NCI-H1417 (cell line): Measurements from ENCODE around the gene UTP15.

ENCODE experiments used
- DNase-seq, 3 experiments: peaks; one replicate each; lab custom pipeline; 2025; lab: John Stamatoyannopoulos, UW

Gene UTP15

GRCh38 chr5:73565139-73565968 lies at the start of gene UTP15, which contains the start of gene ANKRA2:
UTP15 (plus strand) TSS chr5:73565743; CDS start chr5:73567345, 1,602 bp downstream.
ANKRA2 (minus strand) TSS chr5:73565639; CDS start chr5:73562881, 2,758 bp downstream.
- DNase-seq: peak; percentile 91 to 97 (median 96)

- peak; percentile 39 to 82 (median 73) for DNase-seq
Measured at GRCh38 chr5:73519531-73520283, 45.8 kb upstream of the UTP15 start.

- DNase-seq: no peak
Measured at GRCh38 chr5:73522989-73523388, 42.6 kb upstream of the UTP15 start.

GRCh38 chr5:73523861-73524260 lies 41.7 kb upstream of the UTP15 start:
- no peak for DNase-seq

- DNase-seq: no peak
Measured at GRCh38 chr5:73525606-73526203, 39.8 kb upstream of the UTP15 start.

- DNase-seq: peak in 1 of 3 experiments; percentile 4
Measured at GRCh38 chr5:73528248-73528647, 37.3 kb upstream of the UTP15 start.

GRCh38 chr5:73529081-73529480 lies 36.5 kb upstream of the UTP15 start:
- DNase-seq: no peak

GRCh38 chr5:73531356-73531755 lies 34.2 kb upstream of the UTP15 start:
- no peak for DNase-seq

GRCh38 chr5:73532195-73532594 lies 33.3 kb upstream of the UTP15 start:
- no peak for DNase-seq

- DNase-seq: no peak
Measured at GRCh38 chr5:73534011-73534644, 31.4 kb upstream of the UTP15 start.

GRCh38 chr5:73534971-73535370 lies 30.6 kb upstream of the UTP15 start:
- DNase-seq: no peak

GRCh38 chr5:73539730-73540129 lies 25.8 kb upstream of the UTP15 start:
- DNase-seq: no peak

- DNase-seq: no peak
Measured at GRCh38 chr5:73540192-73540591, 25.4 kb upstream of the UTP15 start.

GRCh38 chr5:73542020-73542419 lies 23.5 kb upstream of the UTP15 start:
- no peak for DNase-seq

GRCh38 chr5:73544429-73545402 lies 20.8 kb upstream of the UTP15 start:
- peak; percentile 46 to 92 (median 69) for DNase-seq

- peak in 1 of 3 experiments; percentile 14 for DNase-seq
Measured at GRCh38 chr5:73545403-73545779, 20.2 kb upstream of the UTP15 start.

GRCh38 chr5:73550016-73550415 lies 15.5 kb upstream of the UTP15 start:
- no peak for DNase-seq

GRCh38 chr5:73552642-73553041 lies 12.9 kb upstream of the UTP15 start:
- DNase-seq: no peak

- no peak for DNase-seq
Measured at GRCh38 chr5:73558950-73559349, 6.6 kb upstream of the UTP15 start.

- DNase-seq: peak in 1 of 3 experiments; percentile 2
Measured at GRCh38 chr5:73564018-73564417, 1.5 kb upstream of the UTP15 start.

GRCh38 chr5:73564675-73565074 lies 868 bp upstream of the UTP15 start:
- peak in 1 of 3 experiments; percentile 17 for DNase-seq
